Parathyroid adenoma (tissue), 2 donors: ENCODE results near the gene MPHOSPH9.

Experiments used
- H2AFZ ChIP-seq: fragments of 300-600 bp; sonication (generic); one replicate; pipeline ENCODE4 v1.7.0; 2017; ENCODE audit warnings: antibody characterized with exemption, mild to moderate bottlenecking
- H3K27ac ChIP-seq: fragments of 300-600 bp; sonication (generic); one replicate; pipeline ENCODE4 v1.7.0; 2017
- H3K27me3 ChIP-seq: fragments of 300-600 bp; sonication (generic); one replicate; pipeline ENCODE4 v1.7.0; 2017; ENCODE audit warnings: low read length; ENCODE audit not compliant: control insufficient read depth, insufficient read depth
- H3K36me3 ChIP-seq: fragments of 300-600 bp; sonication (generic); one replicate; pipeline ENCODE4 v1.7.0; 2017; ENCODE audit warnings: low read length; ENCODE audit not compliant: control insufficient read depth, insufficient read depth
- H3K4me1 ChIP-seq: fragments of 300-600 bp; sonication (generic); one replicate; pipeline ENCODE4 v1.7.0; 2017; ENCODE audit warnings: control low read depth
- H3K4me2 ChIP-seq: fragments of 300-600 bp; sonication (generic); one replicate; pipeline ENCODE4 v1.7.0; 2017; ENCODE audit warnings: low read length
- H3K4me3 ChIP-seq: fragments of 300-600 bp; sonication (generic); one replicate; pipeline ENCODE4 v1.7.0; 2017; ENCODE audit warnings: low read depth, low read length
- H3K79me2 ChIP-seq: fragments of 300-600 bp; sonication (generic); one replicate; pipeline ENCODE4 v1.7.0; 2017; ENCODE audit warnings: control low read depth
- H3K9ac ChIP-seq: fragments of 300-600 bp; sonication (generic); one replicate; pipeline ENCODE4 v1.7.0; 2017; ENCODE audit warnings: mild to moderate bottlenecking
- H3K9me3 ChIP-seq: fragments of 300-600 bp; sonication (generic); one replicate; pipeline ENCODE4 v1.7.0; 2017; ENCODE audit warnings: low read length; ENCODE audit not compliant: control insufficient read depth
- CTCF ChIP-seq: fragments of 300-600 bp; sonication (generic); IDR thresholded peaks from one replicate; pipeline ENCODE4 v1.7.0; 2017; ENCODE audit warnings: antibody characterized with exemption, mild to moderate bottlenecking
- donor health status: primary hyperparathyroidism.

Gene MPHOSPH9

GRCh38 chr12:123232807-123233504 is at the start of gene MPHOSPH9, which contains the start of gene MTRFR:
MPHOSPH9 (minus strand) TSS chr12:123233141; CDS start chr12:123230364, 2,777 bp downstream.
MTRFR (plus strand) TSS chr12:123233436; CDS start chr12:123253675, 20,239 bp downstream.
- H3K27ac ChIP-seq: peak within 1 kb of the TSS; percentile 74

GRCh38 chr12:123282111-123282510 is 49.2 kb upstream of the MPHOSPH9 start:
- Histone ChIP-seq H3K9ac (no peak overlapping the region), H3K9me3 (no peaks in the 10 kb centered on the region), H2AFZ (no peak overlapping the region), H3K79me2 (no peaks in the 10 kb centered on the region), H3K27ac (no peak overlapping the region), H3K4me1 (no peaks in the 10 kb centered on the region), H3K4me3 (no peak overlapping the region), H3K4me2 (no peak overlapping the region), H3K27me3 (no peaks in the 10 kb centered on the region), H3K36me3 (no peaks in the 10 kb centered on the region)
- no peak for TF ChIP-seq CTCF

More at GRCh38 chr12:123232807-123233504, at the start of gene MPHOSPH9, which contains the start of gene MTRFR:
- peak within 1 kb of the TSS; percentile 81 for H3K4me2 ChIP-seq
- H3K9ac ChIP-seq: peak within 1 kb of the TSS; percentile 64
- TF ChIP-seq CTCF: no peak
- peak within 1 kb of the TSS; percentile 88 for H2AFZ ChIP-seq
- H3K27me3 ChIP-seq: no peaks in the 10 kb centered on the region
- no peaks in the 10 kb centered on the region for H3K36me3 ChIP-seq
- H3K4me1 ChIP-seq: peaks cover 4% of the 10 kb centered on the region
- peaks cover 18% of the 10 kb centered on the region for H3K79me2 ChIP-seq
- H3K4me3 ChIP-seq: peak within 1 kb of the TSS; percentile 88
- no peaks in the 10 kb centered on the region for H3K9me3 ChIP-seq

GRCh38 chr12:123280971-123281370 is 48.0 kb upstream of the MPHOSPH9 start:
- H3K27ac ChIP-seq: no peak overlapping the region
- H2AFZ ChIP-seq: no peak overlapping the region
- no peaks in the 10 kb centered on the region for H3K9me3 ChIP-seq
- H3K4me2 ChIP-seq: no peak overlapping the region
- no peaks in the 10 kb centered on the region for H3K4me1 ChIP-seq
- no peak overlapping the region for H3K4me3 ChIP-seq
- no peak overlapping the region for H3K9ac ChIP-seq
- H3K79me2 ChIP-seq: no peaks in the 10 kb centered on the region
- no peak for TF ChIP-seq CTCF
- H3K27me3 ChIP-seq: no peaks in the 10 kb centered on the region
- no peaks in the 10 kb centered on the region for H3K36me3 ChIP-seq

- TF ChIP-seq CTCF: no peak
- Histone ChIP-seq H3K4me1 (no peaks in the 10 kb centered on the region), H3K27ac (no peak overlapping the region), H3K79me2 (no peaks in the 10 kb centered on the region), H3K4me2 (no peak overlapping the region), H2AFZ (no peak overlapping the region), H3K9me3 (no peaks in the 10 kb centered on the region), H3K9ac (no peak overlapping the region), H3K36me3 (no peaks in the 10 kb centered on the region), H3K4me3 (no peak overlapping the region), H3K27me3 (no peaks in the 10 kb centered on the region)
Measured at GRCh38 chr12:123278101-123278627, 45.2 kb upstream of the MPHOSPH9 start.
